GM19452 (cell line): Measurements from ENCODE around the gene UMAD1.

Experiments
- ATAC-seq: cut with Tn5 transposase; IDR thresholded peaks from one replicate; pipeline ENCODE4 v1.9.1; 2021; ENCODE audit not compliant: unreplicated experiment

Gene UMAD1

DNA sequence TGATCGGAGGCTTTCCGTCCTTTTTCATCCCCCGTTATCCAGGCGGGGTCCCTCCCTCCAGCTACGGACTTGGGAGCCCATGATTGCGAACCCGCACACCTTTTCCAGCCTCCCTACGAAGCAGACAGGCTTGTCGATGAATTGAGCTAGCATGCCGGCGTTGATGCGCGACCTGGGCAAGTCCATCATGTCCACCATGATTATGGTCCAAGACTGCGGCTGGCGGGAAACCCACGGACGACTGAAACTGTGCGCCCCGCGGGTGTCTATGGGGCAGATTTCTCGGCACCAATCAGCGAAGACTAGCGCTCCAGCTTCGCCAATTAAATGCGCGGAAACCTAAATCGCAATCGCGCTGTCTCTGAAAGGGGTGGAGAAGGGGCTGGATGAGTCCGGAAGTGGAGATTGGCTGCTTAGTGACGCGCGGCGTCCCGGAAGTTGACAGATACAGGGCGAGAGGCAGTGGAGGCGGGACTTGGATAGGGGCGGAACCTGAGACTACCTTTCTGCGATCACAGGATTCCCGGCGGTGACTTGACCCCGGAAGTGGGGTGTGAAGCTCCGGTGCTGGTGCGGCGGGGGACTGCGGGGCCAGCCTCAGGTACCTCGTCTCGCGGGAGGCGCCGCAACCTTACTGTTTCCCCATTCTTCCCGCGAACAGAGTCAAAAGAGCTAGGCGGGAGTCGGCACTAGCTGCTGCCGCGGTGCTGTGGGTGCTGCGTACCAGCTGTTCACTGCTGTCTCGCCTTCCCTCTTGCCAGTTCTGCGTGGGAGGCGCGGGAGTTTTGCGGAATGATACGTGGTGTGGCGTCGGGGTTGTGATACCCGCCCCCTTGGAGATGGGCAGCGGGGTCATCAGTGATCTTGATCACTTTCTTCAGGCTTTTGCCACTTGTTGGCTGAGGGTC lies at the start of gene UMAD1:
Gene UMAD1 (plus strand): TSS at position 532 of the 908 bp plus-strand sequence. CDS start 32,620 bp downstream, outside the sequence.
- ATAC-seq = peak; percentile 97

DNA sequence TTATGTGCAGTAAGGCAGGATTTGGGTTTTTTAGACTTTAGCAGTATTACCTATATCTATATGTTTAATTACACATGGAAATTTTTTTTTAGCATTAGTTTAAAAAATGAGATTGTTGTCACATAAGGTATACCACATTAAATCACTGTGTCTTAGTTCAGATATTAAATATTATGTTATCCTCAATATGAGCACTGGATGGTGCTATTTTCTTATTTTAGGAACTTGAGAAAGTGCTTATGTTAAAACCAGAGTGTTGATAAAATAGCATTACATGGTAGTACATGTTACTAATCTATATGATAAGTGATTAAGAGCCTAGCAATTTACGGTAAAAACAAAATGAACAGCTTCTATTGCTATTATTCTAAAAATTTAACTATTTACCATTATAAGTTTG lies 45.1 kb upstream of the UMAD1 start:
- ATAC-seq = no peak

DNA sequence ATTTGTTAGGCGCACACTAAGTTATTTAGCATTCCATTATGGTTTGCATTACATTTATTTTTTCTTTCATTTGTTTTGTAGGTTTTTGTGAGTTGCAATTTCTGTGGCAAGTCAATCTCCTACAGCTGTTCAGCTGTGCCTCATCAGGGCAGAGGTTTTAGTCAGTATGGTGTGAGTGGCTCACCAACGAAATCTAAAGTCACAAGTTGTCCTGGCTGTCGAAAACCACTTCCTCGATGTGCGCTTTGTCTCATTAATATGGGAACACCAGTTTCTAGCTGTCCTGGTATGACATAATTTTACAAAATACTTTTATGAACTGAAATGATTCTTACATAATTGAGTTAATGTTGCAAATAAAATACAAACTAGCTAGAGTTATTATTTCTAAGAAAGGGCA lies 44.4 kb upstream of the UMAD1 start:
- ATAC-seq = no peak

DNA sequence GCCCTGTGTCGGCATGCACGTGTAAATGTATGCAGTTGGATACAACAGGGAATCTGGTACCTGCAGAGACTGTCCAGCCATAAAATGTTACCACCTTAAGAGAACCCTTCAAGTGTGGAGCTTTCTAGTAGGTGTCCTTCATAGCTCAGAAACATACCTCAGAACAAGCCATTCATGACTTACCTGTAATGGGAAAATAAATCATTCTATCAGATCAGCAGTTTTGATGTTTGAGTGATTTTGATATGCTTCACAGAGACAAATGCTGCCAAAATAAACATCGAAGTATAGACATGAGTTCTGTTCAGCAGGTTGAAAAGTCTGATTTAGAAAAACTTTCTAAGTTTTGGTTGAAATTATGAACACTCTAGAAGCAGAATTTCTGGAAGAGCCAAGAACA lies 33.5 kb upstream of the UMAD1 start:
- no peak for ATAC-seq

DNA sequence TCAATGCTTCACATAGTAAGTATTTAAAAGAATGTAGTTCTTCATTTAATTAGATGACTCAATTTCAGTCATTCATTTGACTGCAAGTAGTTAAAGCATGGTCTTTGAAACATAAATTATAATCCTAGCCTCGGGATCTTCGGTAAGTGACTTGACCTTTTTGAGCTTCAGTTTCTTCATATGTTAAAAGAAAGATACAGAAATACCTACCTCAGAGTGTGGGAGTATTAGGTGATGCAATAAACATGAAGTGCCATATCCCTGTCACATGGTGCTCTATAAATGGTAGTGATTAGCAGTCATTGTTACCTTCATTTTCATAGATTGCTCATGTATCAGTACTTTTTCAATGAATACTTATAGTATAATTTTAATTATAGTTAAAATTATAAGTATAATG lies 31.2 kb upstream of the UMAD1 start:
- no peak for ATAC-seq

DNA sequence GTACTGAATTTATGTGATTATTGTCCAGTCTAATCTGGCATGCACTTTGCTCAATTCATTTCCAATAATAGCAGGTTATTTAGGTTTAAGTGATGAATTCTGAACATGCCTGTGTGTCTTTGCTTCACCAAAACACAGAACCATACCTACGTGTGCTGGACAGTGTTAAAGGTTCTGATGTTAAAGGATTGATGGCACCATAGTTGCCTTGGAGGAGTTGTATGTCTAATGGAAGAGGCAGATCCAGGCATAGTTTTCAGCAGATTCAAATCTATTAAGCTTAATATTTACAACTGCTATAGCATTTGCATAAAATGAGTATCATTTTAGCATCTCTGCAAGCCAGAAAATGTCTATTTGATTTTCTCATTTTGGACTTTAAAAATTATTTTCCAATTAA lies 28.0 kb upstream of the UMAD1 start:
- no peak for ATAC-seq

DNA sequence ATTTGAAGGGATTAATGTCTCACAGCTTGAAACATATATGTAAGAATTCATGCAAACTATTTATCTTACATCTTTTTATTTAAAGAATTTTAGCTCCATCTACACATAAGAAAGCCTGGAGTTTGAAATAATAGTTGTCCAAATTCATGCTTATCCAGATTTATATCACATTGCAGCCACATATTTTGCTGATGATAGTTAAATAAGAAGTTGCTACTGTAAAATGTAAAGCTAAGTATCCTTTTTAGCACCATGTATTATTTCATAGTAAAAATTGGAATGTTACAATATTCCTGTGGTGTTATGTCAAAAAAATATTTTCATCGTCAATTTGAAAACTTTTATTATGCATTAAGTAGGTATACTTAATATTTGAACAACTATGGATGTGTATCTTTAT lies 27.3 kb upstream of the UMAD1 start:
- no peak for ATAC-seq

DNA sequence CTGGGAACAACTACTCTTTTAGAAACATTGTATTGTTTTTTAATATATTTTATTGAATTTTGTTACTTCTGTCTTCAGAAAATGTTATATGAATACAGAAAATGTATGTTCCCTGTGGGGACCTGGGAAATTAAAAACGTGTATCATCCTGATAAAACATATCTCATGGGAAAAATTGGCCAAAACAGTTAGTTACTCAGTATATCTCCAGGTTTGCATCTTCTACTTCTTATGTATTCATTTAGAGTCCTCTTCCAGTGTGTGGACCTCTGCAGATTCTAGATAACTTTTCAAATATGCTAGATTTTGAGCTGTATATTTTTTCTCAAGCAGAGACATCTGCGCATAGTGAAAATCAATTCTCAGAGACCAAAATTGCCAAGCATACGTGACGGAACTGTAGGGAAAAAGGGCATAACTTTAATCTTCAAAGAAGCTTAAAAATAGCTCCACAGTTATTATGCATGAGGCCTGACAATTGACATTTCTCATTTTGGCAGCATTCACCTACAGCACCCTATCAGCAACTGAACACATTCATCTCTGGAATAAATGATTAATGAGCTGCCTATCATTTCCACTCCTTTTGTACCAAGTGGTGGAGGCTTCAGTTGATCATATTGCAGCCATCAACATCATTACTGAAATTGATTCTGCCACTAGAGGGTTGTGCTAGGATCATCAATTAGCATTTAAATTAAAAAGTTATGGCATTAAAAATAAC lies 26.4 kb upstream of the UMAD1 start:
- no peak for ATAC-seq

DNA sequence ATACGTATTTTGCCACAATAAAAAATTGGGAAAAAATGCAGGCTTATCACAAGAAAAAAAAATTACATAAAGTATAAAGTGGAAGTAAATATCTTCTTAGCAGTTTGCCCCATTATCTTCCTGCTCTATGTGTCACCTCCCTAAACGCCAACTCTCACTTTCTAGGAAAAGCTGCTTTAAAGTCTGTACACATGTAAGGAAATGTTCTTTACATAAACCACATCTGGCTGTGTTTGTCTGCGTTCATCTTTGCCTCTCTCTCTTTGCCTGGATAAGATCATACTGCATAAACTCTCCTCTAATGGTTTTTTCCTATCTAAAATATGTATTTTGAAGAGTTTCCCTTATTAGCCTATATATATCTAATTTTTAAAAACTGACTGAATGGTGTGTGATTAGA lies 23.0 kb upstream of the UMAD1 start:
- ATAC-seq = no peak

DNA sequence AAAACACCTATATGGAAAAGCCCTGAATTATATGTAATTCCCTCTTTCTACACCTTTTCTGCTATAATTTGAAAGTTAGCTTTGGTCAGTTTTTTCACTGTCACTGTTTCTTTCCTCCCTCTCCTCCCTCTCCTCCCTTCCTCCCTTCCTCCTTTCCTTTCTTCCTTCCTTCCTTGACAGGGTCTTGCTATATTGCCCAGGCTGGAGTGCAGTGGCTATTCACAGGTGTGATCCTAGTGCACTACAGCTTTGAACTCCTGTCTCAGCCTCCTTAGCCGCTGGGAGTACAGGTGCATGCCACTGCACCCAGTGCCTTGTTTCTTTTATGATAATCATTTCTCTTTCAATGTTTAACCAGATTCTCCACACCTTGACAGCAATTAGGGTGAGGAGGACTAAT lies 22.1 kb upstream of the UMAD1 start:
- no peak for ATAC-seq

DNA sequence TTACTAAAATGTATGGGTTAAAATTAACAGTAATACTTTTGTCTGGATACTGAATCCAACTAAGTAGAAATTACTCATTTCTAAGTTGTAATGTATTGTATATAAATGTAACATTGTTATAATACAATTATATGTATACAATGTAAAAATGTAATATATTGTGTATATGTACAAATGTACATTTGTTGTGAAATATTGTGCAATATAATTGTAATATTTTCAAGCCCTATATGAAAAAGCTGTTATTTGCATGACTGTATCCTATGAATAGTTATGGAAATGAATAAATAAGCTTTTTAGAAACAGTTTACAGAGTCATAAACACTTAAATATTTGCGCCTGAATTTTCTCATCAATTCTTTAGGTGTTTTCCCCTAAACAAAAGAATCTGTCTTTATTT lies 20.3 kb upstream of the UMAD1 start:
- no peak for ATAC-seq

DNA sequence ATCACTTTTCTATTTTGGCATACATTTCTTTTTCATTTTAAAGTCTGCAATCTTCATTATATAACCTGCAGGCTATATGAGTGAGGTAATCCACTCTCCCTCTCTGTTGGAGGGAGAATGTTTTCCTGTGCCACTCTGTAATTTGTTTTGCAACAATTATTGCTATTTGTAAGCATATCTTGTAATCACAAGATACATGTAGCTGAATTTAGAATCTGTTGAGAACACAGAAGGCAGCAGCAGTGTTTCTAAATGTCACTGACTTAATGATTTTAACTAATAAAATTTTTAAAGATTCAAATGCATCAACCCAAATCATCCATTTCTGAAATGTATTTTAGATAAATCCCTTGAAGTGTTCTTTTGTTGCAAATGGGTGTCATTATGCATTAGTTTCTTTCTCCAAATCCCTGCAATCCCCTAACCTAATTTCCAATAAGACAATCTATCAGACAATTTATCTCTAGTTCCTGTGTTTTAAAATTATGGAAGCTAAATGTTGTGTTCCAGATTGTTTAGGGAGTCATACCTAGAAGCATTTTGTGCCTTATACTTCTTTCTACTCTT lies 19.8 kb upstream of the UMAD1 start:
- ATAC-seq = no peak

DNA sequence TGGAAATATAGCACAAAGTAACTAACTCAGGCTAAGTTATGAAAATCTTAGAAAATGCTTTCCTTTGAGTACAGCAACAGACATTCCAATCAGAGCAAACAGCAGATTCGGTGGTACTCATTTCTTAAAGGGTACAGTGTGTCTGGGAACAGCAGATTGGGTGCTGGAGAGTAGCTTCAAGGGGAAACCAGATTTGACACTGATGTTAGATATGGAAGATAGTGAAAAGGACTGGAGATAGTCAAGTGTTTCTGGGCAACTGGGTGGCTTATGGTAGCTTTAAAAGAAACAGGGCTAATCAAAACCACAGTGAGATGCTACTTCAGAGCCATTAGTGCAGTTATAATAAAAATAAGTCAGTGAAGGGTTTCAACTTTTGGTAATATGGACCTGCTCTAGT lies 12.1 kb upstream of the UMAD1 start:
- ATAC-seq = no peak

DNA sequence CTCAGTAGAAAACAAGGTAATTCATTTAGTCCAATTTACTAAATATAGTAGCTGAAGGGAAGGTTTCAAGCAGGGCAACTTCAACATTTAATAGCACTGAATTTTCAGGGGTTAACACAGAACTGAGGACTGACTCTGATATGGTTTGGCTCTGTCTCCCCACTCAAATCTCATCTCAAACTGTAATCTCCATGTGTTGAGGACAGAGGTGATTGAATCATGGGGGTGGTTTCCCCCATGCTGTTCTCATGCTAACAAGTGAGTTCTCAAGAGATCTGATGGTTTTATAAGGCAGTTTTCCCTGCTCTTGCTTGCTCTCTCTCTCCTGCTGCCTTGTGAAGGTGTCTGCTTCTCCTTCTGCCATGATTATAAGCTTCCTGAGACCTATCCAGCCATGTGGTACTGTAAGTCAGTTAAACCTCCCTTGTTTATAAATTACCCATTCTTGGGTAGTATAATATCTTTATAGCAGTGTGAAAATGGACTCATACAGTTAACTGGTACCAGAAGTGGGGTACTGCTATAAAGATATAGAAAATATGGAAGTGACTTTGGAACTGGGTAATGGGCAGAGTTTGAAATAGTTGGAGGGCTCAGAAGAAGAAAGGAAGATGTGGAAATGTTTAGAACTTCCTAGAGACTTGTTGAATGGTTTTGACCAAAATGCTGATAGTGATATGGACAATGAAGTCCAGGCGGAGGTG lies 9.8 kb upstream of the UMAD1 start:
- ATAC-seq = no peak

DNA sequence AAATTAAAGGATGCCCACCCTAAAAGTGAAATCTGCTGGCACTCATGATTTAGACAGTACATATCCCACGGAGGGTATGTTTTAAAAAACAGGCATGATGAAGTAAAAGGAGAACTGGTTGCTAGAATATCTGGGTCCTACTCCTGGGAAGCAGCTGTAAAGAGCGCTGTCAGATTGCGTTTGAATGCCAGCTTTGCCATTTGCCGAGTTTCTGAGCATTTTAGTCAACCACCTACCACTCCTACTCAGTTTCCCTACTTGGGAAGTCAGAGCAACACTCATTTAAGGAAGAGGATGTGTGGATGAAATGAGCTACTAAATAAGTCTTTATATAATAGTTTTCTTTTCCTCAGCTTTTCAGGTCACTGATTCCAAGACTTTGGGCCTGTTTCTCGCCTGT lies 1.1 kb upstream of the UMAD1 start:
- no peak for ATAC-seq

DNA sequence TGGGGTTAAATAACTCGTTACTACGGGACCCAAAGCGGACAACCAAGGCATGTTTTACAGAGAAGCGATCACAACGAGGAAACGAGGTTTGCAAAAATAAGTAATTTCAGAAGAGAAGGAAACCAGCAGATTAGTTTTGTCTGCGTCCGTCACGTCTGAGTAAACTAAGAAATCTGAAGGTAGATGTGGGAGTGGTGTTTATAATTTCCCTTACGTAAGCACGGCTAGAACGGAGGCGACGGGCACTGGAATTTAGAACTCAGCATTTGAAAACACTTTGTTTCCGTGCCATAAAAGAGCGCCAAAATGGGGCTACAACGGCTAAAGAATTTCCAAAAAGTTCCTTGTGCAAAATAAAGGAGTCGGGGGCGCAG lies 718 bp upstream of the UMAD1 start:
- ATAC-seq = no peak

DNA sequence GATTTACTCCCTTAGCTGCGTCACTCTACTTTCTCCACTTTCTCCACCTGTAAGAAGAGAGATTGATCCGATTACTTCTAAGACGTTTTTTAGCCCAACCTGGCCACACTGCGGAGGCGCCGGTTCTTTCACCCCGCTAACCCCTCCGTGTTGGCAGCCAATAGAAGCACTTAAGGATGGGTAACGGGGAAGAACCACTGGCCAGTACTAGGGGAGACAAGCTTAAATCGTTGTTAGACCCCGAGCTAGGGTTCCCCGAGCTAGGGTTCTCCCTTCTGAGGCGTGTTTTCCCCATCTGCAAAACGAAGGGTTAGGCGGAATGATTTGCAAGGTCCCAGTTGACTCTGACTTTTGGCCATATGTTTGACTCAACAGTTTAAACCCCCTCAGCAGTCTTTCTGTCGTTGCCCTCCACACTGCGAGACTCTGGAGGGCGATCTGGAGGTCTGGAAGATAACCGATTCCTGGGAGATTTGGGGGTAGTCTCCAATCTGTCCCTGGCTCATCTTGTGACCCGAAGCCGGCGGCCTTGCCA lies 644 bp downstream of the UMAD1 start:
- ATAC-seq = peak; percentile 5

DNA sequence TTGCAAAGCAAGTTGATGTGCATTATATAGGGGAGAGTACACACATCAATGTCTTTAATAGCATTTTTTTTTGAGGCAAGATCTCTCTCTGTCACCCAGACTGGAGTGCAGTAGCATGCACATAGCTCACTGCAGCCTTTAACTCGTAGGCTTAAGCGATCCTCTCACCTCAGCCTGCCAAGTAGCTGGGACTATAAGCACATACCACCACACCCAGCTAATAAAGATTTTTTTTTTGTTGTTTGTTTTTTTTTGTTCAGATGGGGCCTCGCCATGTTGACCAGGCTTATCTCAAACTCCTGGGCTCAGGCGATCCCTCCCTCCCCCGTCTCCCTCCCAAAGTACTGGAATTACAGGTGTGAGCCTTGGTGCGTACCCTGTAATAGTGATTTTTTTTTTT lies 1.5 kb downstream of the UMAD1 start:
- no peak for ATAC-seq

DNA sequence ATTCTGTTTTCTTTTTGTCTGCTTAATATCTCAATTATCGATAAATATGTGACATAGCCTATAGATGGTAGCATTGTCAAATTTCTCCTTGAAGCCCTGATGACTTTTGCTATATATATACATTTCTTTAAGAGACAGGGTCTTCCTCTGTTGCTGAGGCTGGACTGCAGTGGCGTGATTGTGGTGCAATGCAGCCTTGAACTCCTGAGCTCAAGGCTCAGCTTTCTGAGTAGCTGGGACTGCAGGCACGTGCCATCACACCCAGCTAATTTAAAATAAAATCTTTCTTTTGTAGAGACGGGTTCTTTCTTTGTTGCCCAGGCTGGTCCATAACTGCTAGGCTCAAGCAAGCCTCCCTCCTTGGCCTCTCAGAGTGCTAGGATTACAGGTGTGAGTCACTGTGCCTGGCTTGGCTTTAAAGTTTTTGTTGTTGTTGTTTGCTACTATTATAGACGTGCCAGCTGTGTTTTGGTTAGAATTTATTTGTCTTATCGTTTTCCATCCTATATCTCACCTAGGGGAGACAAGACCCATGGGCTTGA lies 7.0 kb downstream of the UMAD1 start:
- no peak for ATAC-seq

DNA sequence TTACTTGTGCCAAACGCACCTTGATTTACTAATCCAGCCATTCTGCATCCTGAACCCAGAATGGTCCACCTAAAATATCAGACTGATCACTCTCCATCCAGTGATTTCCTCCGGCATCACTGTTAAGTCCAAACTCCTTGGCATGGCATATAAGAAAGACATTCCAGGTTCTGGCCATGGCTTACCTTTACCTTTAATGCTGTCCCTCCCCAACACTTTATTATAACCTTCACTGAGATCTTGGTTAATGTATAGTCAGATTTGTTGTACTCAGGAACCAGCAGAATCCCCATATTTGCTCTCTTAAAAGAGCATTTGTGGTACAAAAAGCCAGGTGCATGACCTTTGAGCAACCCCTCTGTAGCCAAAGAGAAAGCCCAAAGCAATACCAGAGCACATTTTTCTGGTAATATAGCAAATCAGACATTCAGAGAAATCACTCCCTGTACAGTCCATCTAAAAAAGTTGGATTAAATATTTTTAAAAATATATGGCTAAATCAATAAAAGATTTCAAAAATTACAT lies 10.2 kb downstream of the UMAD1 start:
- ATAC-seq = no peak

DNA sequence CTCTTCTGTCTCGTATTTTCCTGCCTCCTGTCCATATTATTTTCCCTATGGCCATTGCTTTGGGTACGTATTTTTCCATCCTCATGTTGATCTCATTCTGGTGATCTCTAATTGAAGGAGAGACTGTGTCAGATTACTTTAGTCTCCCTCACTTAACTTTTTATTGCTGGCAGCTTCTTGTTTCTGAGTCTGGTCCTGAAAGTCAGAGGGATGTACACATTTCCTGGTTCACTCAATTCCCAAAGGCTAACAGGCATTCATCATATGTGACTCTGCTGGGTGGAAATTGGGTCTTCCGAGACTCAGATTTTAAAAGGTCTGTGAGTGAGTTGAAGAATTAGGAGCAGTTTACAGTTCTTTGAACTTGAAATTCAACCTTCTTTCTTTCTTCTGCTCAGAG lies 10.9 kb downstream of the UMAD1 start:
- ATAC-seq = no peak
